H1 (cell line): ENCODE measurements around the gene CD200R1L.

Source experiments
- BCL11A ChIP-seq, 2 experiments: IDR thresholded peaks; one replicate each; pipeline ENCODE4 v1.6.1; 2011; ENCODE audit warnings: low read depth in 2 of 2, low read length in 2 of 2, mild to moderate bottlenecking in 2 of 2
- CREB1 ChIP-seq: IDR thresholded peaks from 2 replicates; pipeline ENCODE4 v1.6.1; 2012; ENCODE audit warnings: inconsistent platforms
- CTCF ChIP-seq, 3 experiments: IDR thresholded peaks; 1 replicate in 2 of 3; 2 replicates in 1 of 3; pipeline versions ENCODE4 v1.5.1 to v1.6.1; 2011; ENCODE audit warnings: low read length in 3 of 3, mild to moderate bottlenecking in 3 of 3, inconsistent platforms in 2 of 3, low read depth in 1 of 3, moderate library complexity in 1 of 3; ENCODE audit not compliant: insufficient read depth in 1 of 3; ENCODE audit errors: control extremely low read depth in 1 of 3
- EP300 ChIP-seq, 2 experiments: IDR thresholded peaks; 1 replicate in 1 of 2; 2 replicates in 1 of 2; pipeline ENCODE4 v1.6.1; 2011 to 2012; ENCODE audit warnings: low read depth in 2 of 2, low read length in 2 of 2, mild to moderate bottlenecking in 2 of 2, borderline replicate concordance in 1 of 2, inconsistent platforms in 1 of 2, moderate library complexity in 1 of 2
- EZH2 ChIP-seq: fragments of 200-600 bp; sonication (generic); IDR thresholded peaks from 2 replicates; pipeline ENCODE4 v1.7.1; 2012; ENCODE audit warnings: low read depth, mild to moderate bottlenecking, moderate library complexity, low read length, inconsistent platforms; ENCODE audit not compliant: severe bottlenecking
- KDM1A ChIP-seq: fragments of 200-600, 300-600 bp; sonication (generic); IDR thresholded peaks from 2 replicates; pipeline ENCODE4 v1.7.1; 2016; ENCODE audit warnings: mild to moderate bottlenecking, low read length, borderline replicate concordance
- MAFK ChIP-seq: IDR thresholded peaks from 2 replicates; pipeline ENCODE4 v1.6.1; 2012; ENCODE audit warnings: low read depth, mild to moderate bottlenecking, improper control_type of control experiment, low read length
- MAX ChIP-seq: IDR thresholded peaks from 2 replicates; pipeline ENCODE4 v1.6.1; 2012; ENCODE audit warnings: inconsistent platforms
- NRF1 ChIP-seq: IDR thresholded peaks from 2 replicates; pipeline ENCODE4 v1.6.1; 2011; ENCODE audit warnings: mild to moderate bottlenecking, low read depth, low read length, improper control_type of control experiment
- POLR2A ChIP-seq, 2 experiments: IDR thresholded peaks; 1 replicate in 1 of 2; 2 replicates in 1 of 2; pipeline ENCODE4 v1.6.1; 2011; ENCODE audit warnings: low read depth in 2 of 2, low read length in 2 of 2, mild to moderate bottlenecking in 2 of 2; ENCODE audit errors: control extremely low read depth in 1 of 2
- SP4 ChIP-seq: IDR thresholded peaks from 2 replicates; pipeline ENCODE4 v1.6.1; 2012; ENCODE audit warnings: low read length, inconsistent platforms
- USF2 ChIP-seq: IDR thresholded peaks from 2 replicates; pipeline ENCODE4 v1.6.1; 2011; ENCODE audit warnings: low read length, improper control_type of control experiment

GRCh38 chr3:112846764-112847163 lies at the start of gene CD200R1L:
- TF ChIP-seq MAX (no peak), CTCF (IDR thresholded peaks at IDR 0.05; ENCODE audit: control extremely low read depth in 1 of 3, insufficient read depth in 1 of 3, low read depth in 1 of 3, low read length in 3 of 3) (no peak), KDM1A (no peak), SP4 (no peak), POLR2A (IDR thresholded peaks at IDR 0.05; ENCODE audit: control extremely low read depth in 1 of 2, low read depth in 2 of 2, low read length in 2 of 2) (no peak), BCL11A (IDR thresholded peaks at IDR 0.05; ENCODE audit: low read depth in 2 of 2, low read length in 2 of 2) (no peak), NRF1 (no peak), USF2 (no peak), EP300 (IDR thresholded peaks at IDR 0.05; ENCODE audit: borderline replicate concordance in 1 of 2, low read depth in 2 of 2, low read length in 2 of 2) (no peak), EZH2 (no peak), MAFK (no peak), CREB1 (no peak)
